Measurements from ENCODE around the gene PPIL1.

Gene PPIL1

GRCh38 chr6:36833182-36833789, 41.3 kb downstream of the PPIL1 start:
- DNase-seq: no peak

- DNase-seq: no peak
These were observed 42.3 kb downstream of the PPIL1 start for GRCh38 chr6:36832313-36832712.

- DNase-seq: no peak
These were observed 44.0 kb downstream of the PPIL1 start for GRCh38 chr6:36830577-36830976.

- DNase-seq: no peak
These were observed 44.6 kb downstream of the PPIL1 start for GRCh38 chr6:36829919-36830544.

- peak; percentile 47 for DNase-seq
These were observed 47.1 kb downstream of the PPIL1 start for GRCh38 chr6:36827261-36828079.

GRCh38 chr6:36826520-36827227, 47.9 kb downstream of the PPIL1 start:
- DNase-seq: no peak

- no peak for DNase-seq
These were observed 48.6 kb downstream of the PPIL1 start for GRCh38 chr6:36825994-36826393.

- no peak for DNase-seq
These were observed 49.2 kb downstream of the PPIL1 start for GRCh38 chr6:36825452-36825851.

- no peak for DNase-seq
These were observed 50.4 kb downstream of the PPIL1 start for GRCh38 chr6:36824253-36824652.

- no peak for DNase-seq
These were observed 51.0 kb downstream of the PPIL1 start for GRCh38 chr6:36823421-36824096.

GRCh38 chr6:36822506-36823269, 51.9 kb downstream of the PPIL1 start:
- no peak for DNase-seq

- peak; percentile 4 for DNase-seq
These were observed 52.8 kb downstream of the PPIL1 start for GRCh38 chr6:36821581-36822335.

- DNase-seq: no peak
These were observed 53.7 kb downstream of the PPIL1 start for GRCh38 chr6:36820700-36821580.

GRCh38 chr6:36818756-36819155, 55.8 kb downstream of the PPIL1 start:
- no peak for DNase-seq

GRCh38 chr6:36817847-36818246, 56.8 kb downstream of the PPIL1 start:
- no peak for DNase-seq

GRCh38 chr6:36817176-36817817, 57.3 kb downstream of the PPIL1 start:
- no peak for DNase-seq

GRCh38 chr6:36815962-36816735, 58.5 kb downstream of the PPIL1 start:
- DNase-seq: no peak

GRCh38 chr6:36814249-36814648, 60.4 kb downstream of the PPIL1 start:
- no peak for DNase-seq

- DNase-seq: no peak
These were observed 61.1 kb downstream of the PPIL1 start for GRCh38 chr6:36813526-36813925.

All from activated CD4-positive, alpha-beta T cell treated with anti-CD3 and anti-CD28 coated beads, Interleukin-10, Interleukin-2, amounts not matched to agents 100 ng/mL and 50 ng/mL, durations not matched to agents 16 hours and 8 hours (primary cell).